HepG2 (cell line): ENCODE results near the gene PRKAG1. TPM values are rescaled to one million over a fixed set of nuclear protein-coding genes. Genes with fewer than 3 reads are reported as not detected.

Source experiments
- ATAC-seq: fragments of 200-7000 bp; cut with Tn5 transposase; 3 replicates; pipeline ENCODE4 v1.9.1; 2020; ENCODE audit warnings: mild to moderate bottlenecking, moderate library complexity
- BruUV-seq: library from RNA; stranded (reverse); fragments of 400-500 nt; replicated peaks from 2 replicates; lab custom pipeline; 2021; lab: Mats Ljungman, UMichigan
- CTCF ChIA-PET: fragments of 300-600 bp; formaldehyde crosslinking; extraction: SDS; loops from one replicate; lab custom pipeline; 2021; ENCODE audit warnings: low total read pairs, inconsistent platforms, low intra/inter-chr PET ratio; lab: Yijun Ruan, JAX
- POLR2A ChIA-PET: fragments of 350-600 bp; sonication (Branson Sonifier 250); formaldehyde crosslinking; loops from one replicate; lab custom pipeline; 2020; ENCODE audit warnings: antibody characterized with exemption, inconsistent platforms; lab: Yijun Ruan, JAX
- DNase-seq: peaks from one replicate; pipeline ENCODE4 v3.0.0-alpha.2; 2015; ENCODE audit warnings: low spot score
- FAIRE-seq: peaks from 3 replicates; lab custom pipeline; 2011; peaks lifted over from hg19 to GRCh38; lab: Jason Lieb, UNC
- H2AFZ ChIP-seq: one replicate; pipeline ENCODE4 v1.6.1; 2011; ENCODE audit warnings: low read length, inconsistent platforms
- H3K27ac ChIP-seq: fragments of 300-600 bp; 3 replicates; pipeline ENCODE4 v1.8.0; 2011; ENCODE audit warnings: mixed run types, mild to moderate bottlenecking, mixed read lengths, low read length, inconsistent platforms; ENCODE audit not compliant: insufficient read depth; ENCODE audit errors: extremely low read length
- H3K27me3 ChIP-seq, 2 experiments: fragments of 200-600 bp in 1 of 2; 2 replicates in 1 of 2; 3 replicates in 1 of 2; pipeline versions ENCODE4 v1.6.0 to v1.8.0; 2011; ENCODE audit warnings: low read length in 2 of 2, mild to moderate bottlenecking in 2 of 2, moderate library complexity in 2 of 2, inconsistent platforms in 1 of 2; ENCODE audit not compliant: insufficient read depth in 2 of 2, control insufficient read depth in 1 of 2
- H3K36me3 ChIP-seq, 2 experiments: fragments of 200-600 bp in 1 of 2; replicated peaks in 1 of 2; 2 replicates in 1 of 2; 3 replicates in 1 of 2; pipeline versions ENCODE4 v1.5.1 to v1.8.0; 2011; ENCODE audit warnings: low read length in 2 of 2, inconsistent platforms in 1 of 2; ENCODE audit not compliant: insufficient read depth in 2 of 2, control insufficient read depth in 1 of 2
- H3K4me1 ChIP-seq: 2 replicates; pipeline ENCODE4 v1.5.1; 2012; ENCODE audit warnings: low read length, inconsistent platforms; ENCODE audit not compliant: insufficient read depth
- H3K4me2 ChIP-seq: 2 replicates; pipeline ENCODE4 v1.6.0; 2011; ENCODE audit warnings: low read depth, low read length, inconsistent platforms
- H3K4me3 ChIP-seq, 3 experiments: fragments of 200-600 bp in 1 of 3; sonication (generic), shearing (Covaris generic) in 1 of 3; replicated peaks in 1 of 3; 2 replicates each; pipeline ENCODE4 v1.5.1; 2011 to 2016; ENCODE audit warnings: low read length in 3 of 3, inconsistent platforms in 2 of 3, low read depth in 2 of 3, mild to moderate bottlenecking in 2 of 3, control low read depth in 1 of 3, mixed read lengths in 1 of 3; ENCODE audit not compliant: insufficient read depth in 1 of 3
- H3K79me2 ChIP-seq: one replicate; pipeline ENCODE4 v1.6.1; 2011; ENCODE audit warnings: low read length, inconsistent platforms; ENCODE audit not compliant: insufficient read depth
- H3K9ac ChIP-seq: 2 replicates; pipeline ENCODE4 v1.6.0; 2011; ENCODE audit warnings: mild to moderate bottlenecking, low read depth, low read length, inconsistent platforms; ENCODE audit not compliant: insufficient read depth
- H3K9me3 ChIP-seq: 2 replicates; pipeline ENCODE4 v1.5.1; 2012; ENCODE audit warnings: mild to moderate bottlenecking, low read length
- H4K20me1 ChIP-seq: 2 replicates; pipeline ENCODE4 v1.6.0; 2011; ENCODE audit warnings: inconsistent platforms, mild to moderate bottlenecking, low read length, moderate library complexity; ENCODE audit not compliant: insufficient read depth
- ATF7-NPFF ChIP-seq: sonication (generic); formaldehyde crosslinking; IDR thresholded peaks from 2 replicates; pipeline ENCODE4 v1.8.1; 2023; ENCODE audit warnings: mild to moderate bottlenecking, low read depth, missing genetic modification reagents, moderate library complexity
- CENPT ChIP-seq: sonication (generic); formaldehyde crosslinking; IDR thresholded peaks from 2 replicates; pipeline ENCODE4 v1.8.0; 2022; ENCODE audit warnings: low read depth, mild to moderate bottlenecking, moderate library complexity, missing genetic modification reagents
- IKZF1 ChIP-seq: fragments of 450-650 bp; IDR thresholded peaks from 2 replicates; pipeline ENCODE4 v1.7.1; 2016
- PITX1 ChIP-seq: sonication (generic); formaldehyde crosslinking; IDR thresholded peaks from 2 replicates; pipeline ENCODE4 v1.5.1; 2020; ENCODE audit warnings: mild to moderate bottlenecking, missing genetic modification reagents
- RXRA ChIP-seq: sonication (generic); formaldehyde crosslinking; IDR thresholded peaks from 2 replicates; pipeline ENCODE4 v1.5.1; 2020; ENCODE audit warnings: missing genetic modification reagents
- SOX6 ChIP-seq, 2 experiments: fragments of 450-650 bp in 1 of 2; sonication (generic) in 1 of 2; formaldehyde crosslinking in 1 of 2; IDR thresholded peaks; 2 replicates each; pipeline versions ENCODE4 v1.4.0 to v1.6.1; 2017 to 2020; ENCODE audit warnings: antibody characterized with exemption in 1 of 2, mild to moderate bottlenecking in 1 of 2, missing genetic modification reagents in 1 of 2
- ZNF10 ChIP-seq: sonication (generic); formaldehyde crosslinking; IDR thresholded peaks from 2 replicates; pipeline ENCODE4 v1.4.0; 2020; ENCODE audit warnings: mild to moderate bottlenecking, low read depth, missing genetic modification reagents, borderline replicate concordance
- ZNF558 ChIP-seq: sonication (generic); formaldehyde crosslinking; IDR thresholded peaks from 2 replicates; pipeline ENCODE4 v1.9.0; 2022; ENCODE audit warnings: mild to moderate bottlenecking, missing genetic modification reagents, borderline replicate concordance
- WGBS: methylation state at CpG from one replicate; pipeline ENCODE4 v1.1.6; 2017; ENCODE audit warnings: low lambda C conversion rate; 5-methylcytosine and 5-hydroxymethylcytosine counted together
- in situ Hi-C: cut with HindIII; loops from 2 replicates; pipeline ENCODE4 v1.10.0; 2017; ENCODE audit warnings: low pct_unique_long_range_greater_than_20kb; ENCODE audit not compliant: extremely low pct_ligation_motif_present
- intact Hi-C: fragments of 100-400 bp; cut with micrococcal nuclease; formaldehyde crosslinking; loops from one replicate; pipeline ENCODE4 v1.10.0; 2022; ENCODE audit not compliant: unreplicated experiment
- polyA plus RNA-seq, 8 experiments: library from polyadenylated mRNA; depleted of rRNA in 3 of 8; stranded (reverse) in 7 of 8; unstranded in 1 of 8; fragments of >200 nt; fragmentation: Illumina TruSeq in 4 of 8; extraction: Trizol in 4 of 8; gene quantifications; 2 replicates each; pipeline versions ENCODE4 v1.2.1 to v1.2.3, GENCODE V29; 2011 to 2016; ENCODE audit warnings: low read depth in 4 of 8, missing spikeins in 1 of 8, mixed read lengths in 1 of 8; ENCODE audit not compliant: insufficient read depth in 1 of 8
- total RNA-seq, 5 experiments: library from RNA; depleted of rRNA; stranded (reverse); fragments of >200 nt; fragmentation: Illumina TruSeq; extraction: Trizol; gene quantifications; 2 replicates each; pipeline ENCODE4 v1.2.3, GENCODE V29; 2016; ENCODE audit warnings: low read depth in 1 of 5
- TF ChIP-seq, protein P1 (sequence below): sonication (generic); formaldehyde crosslinking; IDR thresholded peaks from 2 replicates; pipeline ENCODE4 v1.5.1; 2020; ENCODE audit warnings: missing genetic modification reagents, mild to moderate bottlenecking, borderline replicate concordance
- TF ChIP-seq, protein P2 (sequence below): IDR thresholded peaks from 2 replicates; pipeline ENCODE4 v1.6.1; 2016; ENCODE audit warnings: control low read depth
- TF ChIP-seq, protein P3 (sequence below): sonication (generic); formaldehyde crosslinking; IDR thresholded peaks from 2 replicates; pipeline ENCODE4 v1.4.0; 2020; ENCODE audit warnings: missing genetic modification reagents, borderline replicate concordance
- TF ChIP-seq, protein P4 (sequence below): fragments of 450-650 bp; IDR thresholded peaks from 2 replicates; pipeline ENCODE4 v1.6.1; 2017
- TF ChIP-seq, protein P5 (sequence below): conservative IDR thresholded peaks from 2 replicates; pipeline ENCODE4 v1.6.1; 2018; ENCODE audit warnings: missing genetic modification reagents

The PRKAG1 gene
- total and polyA plus RNA-seq, 2 of the 13 experiments (the other 11 are each of a cell fraction or from before 2014, with no cell fraction given): 26.1 to 32.8 TPM

DNA sequence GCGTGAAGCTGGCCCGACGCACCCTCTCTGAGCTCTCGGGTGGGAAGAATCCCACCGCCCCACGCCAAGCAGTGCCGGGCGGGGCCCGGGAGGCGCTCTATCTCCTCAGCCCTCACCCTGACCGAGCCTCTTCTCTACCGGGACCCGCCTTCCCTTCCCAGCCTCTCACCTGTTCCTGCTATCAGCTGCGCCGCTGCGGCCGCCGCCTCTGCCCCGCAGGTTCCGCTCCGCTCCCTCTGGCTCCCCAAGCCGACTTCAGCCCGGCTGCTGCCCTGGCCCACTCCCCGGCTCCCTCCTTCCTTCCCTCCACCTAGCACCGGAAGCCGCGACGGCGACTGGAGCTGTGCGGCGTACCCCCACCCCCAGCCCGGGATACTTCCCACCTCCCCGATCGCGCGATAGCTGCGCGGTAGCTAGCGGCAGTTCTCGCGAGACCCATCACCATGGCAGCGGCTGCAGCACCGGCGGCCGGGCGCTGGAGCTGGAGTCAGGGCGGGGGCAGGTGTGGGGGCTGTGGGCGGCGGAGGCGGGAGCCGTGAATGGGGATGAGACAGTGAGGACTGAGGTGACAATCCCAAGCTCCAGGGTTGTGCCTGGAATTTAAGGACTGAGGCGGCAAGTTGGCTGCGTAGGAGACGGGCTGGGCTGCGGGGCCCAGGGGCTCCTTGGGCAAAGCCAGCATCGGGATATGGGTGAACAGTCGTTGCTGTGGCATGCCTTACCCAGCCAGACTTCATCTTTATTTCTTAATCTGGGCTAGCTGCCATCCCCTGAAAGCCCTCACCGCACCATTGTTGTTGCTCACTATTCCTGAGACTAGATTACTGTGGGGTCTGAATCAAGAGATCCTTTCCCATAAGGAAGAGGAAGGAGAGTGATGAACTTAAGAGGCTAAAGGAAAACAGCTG lies 61.2 kb downstream of the PRKAG1 start, which contains the start of gene ARF3:
ARF3 (minus strand) TSS at position 347 of the 908 bp plus-strand sequence. CDS start 16,392 bp downstream, outside the sequence.
- Histone ChIP-seq H3K27me3 (0 out of 5 replicates have a peak, but pooled peaks cover 0 to 1% of the 10 kb centered on the region in 2 experiments), H3K27ac (peak within 1 kb of the TSS; percentile 66), H3K4me2 (peak within 1 kb of the TSS; percentile 94), H3K36me3 (peaks cover 0 to 13% of the 10 kb centered on the region in 2 experiments; a peak in 2 of 5 replicates), H3K9me3 (no peaks in the 10 kb centered on the region), H3K4me3 (peak within 1 kb of the TSS; percentile 85 to 98 (median 96)), H3K4me1 (peaks cover 32% of the 10 kb centered on the region), H4K20me1 (peaks cover 6% of the 10 kb centered on the region; the same call in 1 of the 2 replicates), H2AFZ (peak within 1 kb of the TSS; percentile 28), H3K9ac (peak within 1 kb of the TSS; percentile 80), H3K79me2 (peaks cover 38% of the 10 kb centered on the region)
- BruUV-seq: no TSS peak
- ChIA-PET POLR2A (interaction anchor here (0.8 to 1.4 kb wide), 15 partner anchors 9 to 168 kb away, joined by 3 to 9 read pairs (median 4); partner anchors contain the start of genes ADCY6, DDN, DDX23 and FKBP11), CTCF (no interaction called here)
- under 1% methylated on average over 26 of the region's 58 CpGs for WGBS
- in situ Hi-C loops (no loop called here), intact Hi-C loops (loop anchor here (5.0 kb wide), 1 partner anchor 1975 kb away; no protein-coding TSS in a partner anchor)
- FAIRE-seq: peak; percentile 57
- peak; percentile 84 for DNase-seq
- peak; percentile 96 for ATAC-seq
- TF ChIP-seq, protein P1, sequence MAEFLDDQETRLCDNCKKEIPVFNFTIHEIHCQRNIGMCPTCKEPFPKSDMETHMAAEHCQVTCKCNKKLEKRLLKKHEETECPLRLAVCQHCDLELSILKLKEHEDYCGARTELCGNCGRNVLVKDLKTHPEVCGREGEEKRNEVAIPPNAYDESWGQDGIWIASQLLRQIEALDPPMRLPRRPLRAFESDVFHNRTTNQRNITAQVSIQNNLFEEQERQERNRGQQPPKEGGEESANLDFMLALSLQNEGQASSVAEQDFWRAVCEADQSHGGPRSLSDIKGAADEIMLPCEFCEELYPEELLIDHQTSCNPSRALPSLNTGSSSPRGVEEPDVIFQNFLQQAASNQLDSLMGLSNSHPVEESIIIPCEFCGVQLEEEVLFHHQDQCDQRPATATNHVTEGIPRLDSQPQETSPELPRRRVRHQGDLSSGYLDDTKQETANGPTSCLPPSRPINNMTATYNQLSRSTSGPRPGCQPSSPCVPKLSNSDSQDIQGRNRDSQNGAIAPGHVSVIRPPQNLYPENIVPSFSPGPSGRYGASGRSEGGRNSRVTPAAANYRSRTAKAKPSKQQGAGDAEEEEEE (CRISPR knock-in tag): no peak
- TF ChIP-seq SOX6 (IDR thresholded peaks at IDR 0.05) (no peak), SOX6 (CRISPR knock-in tag; IDR thresholded peaks at IDR 0.05) (no peak), ATF7-NPFF (0 out of 2 replicates have a peak, but pooled peaks have one; percentile 60), IKZF1 (no peak), ZNF10 (CRISPR knock-in tag) (no peak), CENPT (CRISPR knock-in tag) (no peak), RXRA (CRISPR knock-in tag) (no peak; the same call in 1 of the 2 replicates), ZNF558 (CRISPR knock-in tag) (no peak), PITX1 (CRISPR knock-in tag) (no peak)
- TF ChIP-seq, protein P2, sequence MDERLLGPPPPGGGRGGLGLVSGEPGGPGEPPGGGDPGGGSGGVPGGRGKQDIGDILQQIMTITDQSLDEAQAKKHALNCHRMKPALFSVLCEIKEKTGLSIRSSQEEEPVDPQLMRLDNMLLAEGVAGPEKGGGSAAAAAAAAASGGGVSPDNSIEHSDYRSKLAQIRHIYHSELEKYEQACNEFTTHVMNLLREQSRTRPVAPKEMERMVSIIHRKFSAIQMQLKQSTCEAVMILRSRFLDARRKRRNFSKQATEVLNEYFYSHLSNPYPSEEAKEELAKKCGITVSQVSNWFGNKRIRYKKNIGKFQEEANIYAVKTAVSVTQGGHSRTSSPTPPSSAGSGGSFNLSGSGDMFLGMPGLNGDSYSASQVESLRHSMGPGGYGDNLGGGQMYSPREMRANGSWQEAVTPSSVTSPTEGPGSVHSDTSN (CRISPR knock-in tag): no peak
- TF ChIP-seq, protein P3, sequence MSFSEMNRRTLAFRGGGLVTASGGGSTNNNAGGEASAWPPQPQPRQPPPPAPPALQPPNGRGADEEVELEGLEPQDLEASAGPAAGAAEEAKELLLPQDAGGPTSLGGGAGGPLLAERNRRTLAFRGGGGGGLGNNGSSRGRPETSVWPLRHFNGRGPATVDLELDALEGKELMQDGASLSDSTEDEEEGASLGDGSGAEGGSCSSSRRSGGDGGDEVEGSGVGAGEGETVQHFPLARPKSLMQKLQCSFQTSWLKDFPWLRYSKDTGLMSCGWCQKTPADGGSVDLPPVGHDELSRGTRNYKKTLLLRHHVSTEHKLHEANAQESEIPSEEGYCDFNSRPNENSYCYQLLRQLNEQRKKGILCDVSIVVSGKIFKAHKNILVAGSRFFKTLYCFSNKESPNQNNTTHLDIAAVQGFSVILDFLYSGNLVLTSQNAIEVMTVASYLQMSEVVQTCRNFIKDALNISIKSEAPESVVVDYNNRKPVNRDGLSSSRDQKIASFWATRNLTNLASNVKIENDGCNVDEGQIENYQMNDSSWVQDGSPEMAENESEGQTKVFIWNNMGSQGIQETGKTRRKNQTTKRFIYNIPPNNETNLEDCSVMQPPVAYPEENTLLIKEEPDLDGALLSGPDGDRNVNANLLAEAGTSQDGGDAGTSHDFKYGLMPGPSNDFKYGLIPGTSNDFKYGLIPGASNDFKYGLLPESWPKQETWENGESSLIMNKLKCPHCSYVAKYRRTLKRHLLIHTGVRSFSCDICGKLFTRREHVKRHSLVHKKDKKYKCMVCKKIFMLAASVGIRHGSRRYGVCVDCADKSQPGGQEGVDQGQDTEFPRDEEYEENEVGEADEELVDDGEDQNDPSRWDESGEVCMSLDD (CRISPR knock-in tag): no peak
- TF ChIP-seq, protein P4, sequence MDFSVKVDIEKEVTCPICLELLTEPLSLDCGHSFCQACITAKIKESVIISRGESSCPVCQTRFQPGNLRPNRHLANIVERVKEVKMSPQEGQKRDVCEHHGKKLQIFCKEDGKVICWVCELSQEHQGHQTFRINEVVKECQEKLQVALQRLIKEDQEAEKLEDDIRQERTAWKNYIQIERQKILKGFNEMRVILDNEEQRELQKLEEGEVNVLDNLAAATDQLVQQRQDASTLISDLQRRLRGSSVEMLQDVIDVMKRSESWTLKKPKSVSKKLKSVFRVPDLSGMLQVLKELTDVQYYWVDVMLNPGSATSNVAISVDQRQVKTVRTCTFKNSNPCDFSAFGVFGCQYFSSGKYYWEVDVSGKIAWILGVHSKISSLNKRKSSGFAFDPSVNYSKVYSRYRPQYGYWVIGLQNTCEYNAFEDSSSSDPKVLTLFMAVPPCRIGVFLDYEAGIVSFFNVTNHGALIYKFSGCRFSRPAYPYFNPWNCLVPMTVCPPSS: no peak
- TF ChIP-seq, protein P5, sequence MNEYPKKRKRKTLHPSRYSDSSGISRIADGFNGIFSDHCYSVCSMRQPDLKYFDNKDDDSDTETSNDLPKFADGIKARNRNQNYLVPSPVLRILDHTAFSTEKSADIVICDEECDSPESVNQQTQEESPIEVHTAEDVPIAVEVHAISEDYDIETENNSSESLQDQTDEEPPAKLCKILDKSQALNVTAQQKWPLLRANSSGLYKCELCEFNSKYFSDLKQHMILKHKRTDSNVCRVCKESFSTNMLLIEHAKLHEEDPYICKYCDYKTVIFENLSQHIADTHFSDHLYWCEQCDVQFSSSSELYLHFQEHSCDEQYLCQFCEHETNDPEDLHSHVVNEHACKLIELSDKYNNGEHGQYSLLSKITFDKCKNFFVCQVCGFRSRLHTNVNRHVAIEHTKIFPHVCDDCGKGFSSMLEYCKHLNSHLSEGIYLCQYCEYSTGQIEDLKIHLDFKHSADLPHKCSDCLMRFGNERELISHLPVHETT (CRISPR knock-in tag): 0 out of 2 replicates have a peak, but pooled peaks have one; percentile 56
